HAP-1 (cell line): ENCODE results near the gene SLC38A5.

Experiments
- DNase-seq, 2 experiments: peaks; one replicate each; pipeline ENCODE4 v3.0.0-alpha.2; 2016 to 2020; ENCODE audit warnings: low spot score in 2 of 2
- H3K27me3 ChIP-seq: fragments of 250-450 bp; sonication (Bioruptor Pico); 2 replicates; pipeline ENCODE4 v1.5.1; 2020; ENCODE audit warnings: low read depth, mild to moderate bottlenecking, moderate library complexity
- H3K36me3 ChIP-seq: fragments of 250-450 bp; sonication (Bioruptor Pico); replicated peaks from 2 replicates; pipeline ENCODE4 v1.5.1; 2020; ENCODE audit warnings: mild to moderate bottlenecking
- H3K4me1 ChIP-seq: fragments of 250-450 bp; sonication (Bioruptor Pico); 2 replicates; pipeline ENCODE4 v1.5.1; 2020; ENCODE audit warnings: mild to moderate bottlenecking
- H3K4me3 ChIP-seq: fragments of 250-450 bp; sonication (Bioruptor Pico); 2 replicates; pipeline ENCODE4 v1.5.1; 2020; ENCODE audit warnings: mild to moderate bottlenecking, moderate library complexity
- H3K9me3 ChIP-seq: fragments of 250-450 bp; sonication (Bioruptor Pico); 2 replicates; pipeline ENCODE4 v1.5.1; 2020; ENCODE audit warnings: mild to moderate bottlenecking, moderate library complexity
- in situ Hi-C: fragments of 300-500 bp; cut with MboI; formaldehyde crosslinking; loops from 3 replicates; pipeline ENCODE4 v1.14.3; 2020; ENCODE audit warnings: low sequenced_read_pairs, inconsistent platforms, mixed read lengths

SLC38A5 gene

GRCh38 chrX:48471504-48471903 lies 1.4 kb upstream of the SLC38A5 start:
- peaks cover 19% of the 10 kb centered on the region for H3K4me1 ChIP-seq
- no peaks in the 10 kb centered on the region for H3K9me3 ChIP-seq
- in situ Hi-C loops, result no loop called here
- peak in 1 of 2 experiments; percentile 10 for DNase-seq
- H3K36me3 ChIP-seq, result peaks cover 11% of the 10 kb centered on the region
- no peak overlapping the region for H3K4me3 ChIP-seq
- no peaks in the 10 kb centered on the region for H3K27me3 ChIP-seq

- Histone ChIP-seq H3K27me3 (no peaks in the 10 kb centered on the region), H3K4me3 (no peak overlapping the region), H3K36me3 (peaks cover 13% of the 10 kb centered on the region), H3K4me1 (peaks cover 19% of the 10 kb centered on the region), H3K9me3 (no peaks in the 10 kb centered on the region)
- no peak for DNase-seq
- in situ Hi-C loops, result no loop called here
Measured at GRCh38 chrX:48470833-48471118, 716 bp upstream of the SLC38A5 start.

GRCh38 chrX:48468693-48469691 lies 1.1 kb downstream of the SLC38A5 start:
- H3K27me3 ChIP-seq, result no peaks in the 10 kb centered on the region
- in situ Hi-C loops, result no loop called here
- peaks cover 28% of the 10 kb centered on the region for H3K36me3 ChIP-seq
- peak overlapping the region; percentile 69 for H3K4me3 ChIP-seq
- DNase-seq, result peak; percentile 73 to 85
- no peaks in the 10 kb centered on the region for H3K9me3 ChIP-seq
- H3K4me1 ChIP-seq, result peaks cover 9% of the 10 kb centered on the region

- Histone ChIP-seq H3K4me3 (peak overlapping the region; percentile 69), H3K27me3 (no peaks in the 10 kb centered on the region), H3K9me3 (no peaks in the 10 kb centered on the region), H3K4me1 (peaks cover 8% of the 10 kb centered on the region), H3K36me3 (peaks cover 32% of the 10 kb centered on the region)
- in situ Hi-C loops, result no loop called here
- DNase-seq, result peak; percentile 51 to 84
Measured at GRCh38 chrX:48468247-48468671, 1.8 kb downstream of the SLC38A5 start.

GRCh38 chrX:48467281-48467761 lies 2.7 kb downstream of the SLC38A5 start:
- Histone ChIP-seq H3K4me1 (peaks cover 5% of the 10 kb centered on the region), H3K4me3 (peak overlapping the region; percentile 69), H3K9me3 (no peaks in the 10 kb centered on the region), H3K36me3 (peaks cover 41% of the 10 kb centered on the region), H3K27me3 (no peaks in the 10 kb centered on the region)
- in situ Hi-C loops, result no loop called here
- DNase-seq, result peak in 1 of 2 experiments; percentile 28

- H3K36me3 ChIP-seq, result peaks cover 47% of the 10 kb centered on the region
- H3K27me3 ChIP-seq, result no peaks in the 10 kb centered on the region
- peaks cover 5% of the 10 kb centered on the region for H3K4me1 ChIP-seq
- H3K4me3 ChIP-seq, result peak overlapping the region; percentile 69
- in situ Hi-C loops, result no loop called here
- H3K9me3 ChIP-seq, result no peaks in the 10 kb centered on the region
- peak in 1 of 2 experiments; percentile 68 for DNase-seq
Measured at GRCh38 chrX:48466696-48467095, 3.4 kb downstream of the SLC38A5 start.

- Histone ChIP-seq H3K4me3 (no peak overlapping the region), H3K36me3 (peaks cover 58% of the 10 kb centered on the region), H3K9me3 (no peaks in the 10 kb centered on the region), H3K4me1 (peaks cover 5% of the 10 kb centered on the region), H3K27me3 (no peaks in the 10 kb centered on the region)
- in situ Hi-C loops, result no loop called here
- DNase-seq, result no peak
Measured at GRCh38 chrX:48465336-48465933, 4.6 kb downstream of the SLC38A5 start.

GRCh38 chrX:48461830-48462229 lies 8.2 kb downstream of the SLC38A5 start:
- Histone ChIP-seq H3K27me3 (no peaks in the 10 kb centered on the region), H3K4me3 (no peak overlapping the region), H3K9me3 (no peaks in the 10 kb centered on the region), H3K36me3 (peaks cover 82% of the 10 kb centered on the region), H3K4me1 (peaks cover 4% of the 10 kb centered on the region)
- in situ Hi-C loops, result no loop called here
- DNase-seq, result no peak

- Histone ChIP-seq H3K27me3 (no peaks in the 10 kb centered on the region), H3K4me1 (peaks cover 5% of the 10 kb centered on the region), H3K36me3 (peaks cover 71% of the 10 kb centered on the region), H3K4me3 (no peak overlapping the region), H3K9me3 (no peaks in the 10 kb centered on the region)
- in situ Hi-C loops, result no loop called here
- no peak for DNase-seq
Measured at GRCh38 chrX:48460606-48461005, 9.5 kb downstream of the SLC38A5 start.

- no peaks in the 10 kb centered on the region for H3K9me3 ChIP-seq
- DNase-seq, result no peak
- peaks cover 5% of the 10 kb centered on the region for H3K4me1 ChIP-seq
- H3K36me3 ChIP-seq, result peaks cover 65% of the 10 kb centered on the region
- in situ Hi-C loops, result no loop called here
- H3K4me3 ChIP-seq, result no peak overlapping the region
- H3K27me3 ChIP-seq, result no peaks in the 10 kb centered on the region
Measured at GRCh38 chrX:48460031-48460430, 10.0 kb downstream of the SLC38A5 start.

GRCh38 chrX:48459483-48459882 lies 10.6 kb downstream of the SLC38A5 start:
- Histone ChIP-seq H3K36me3 (peaks cover 62% of the 10 kb centered on the region), H3K9me3 (no peaks in the 10 kb centered on the region), H3K4me1 (peaks cover 5% of the 10 kb centered on the region), H3K27me3 (no peaks in the 10 kb centered on the region), H3K4me3 (no peak overlapping the region)
- in situ Hi-C loops, result no loop called here
- no peak for DNase-seq

GRCh38 chrX:48458711-48459110 lies 11.3 kb downstream of the SLC38A5 start:
- no peaks in the 10 kb centered on the region for H3K27me3 ChIP-seq
- in situ Hi-C loops, result no loop called here
- H3K36me3 ChIP-seq, result peaks cover 54% of the 10 kb centered on the region
- H3K4me3 ChIP-seq, result no peak overlapping the region
- no peaks in the 10 kb centered on the region for H3K9me3 ChIP-seq
- peaks cover 5% of the 10 kb centered on the region; the same call in 1 of the 2 replicates for H3K4me1 ChIP-seq
- no peak for DNase-seq

- Histone ChIP-seq H3K9me3 (no peaks in the 10 kb centered on the region), H3K36me3 (peaks cover 39% of the 10 kb centered on the region), H3K4me1 (peaks cover 5% of the 10 kb centered on the region; the same call in 1 of the 2 replicates), H3K4me3 (no peak overlapping the region), H3K27me3 (no peaks in the 10 kb centered on the region)
- in situ Hi-C loops, result no loop called here
- no peak for DNase-seq
Measured at GRCh38 chrX:48456628-48457331, 13.3 kb downstream of the SLC38A5 start.
